Cardiac fibroblast (primary cell): Measurements from ENCODE around the gene FBH1.

ENCODE experiments used
- DNase-seq, 2 donors: peaks; one replicate each; pipeline versions ENCODE4 v3.0.0 to v3.0.0-alpha.2; 2010; ENCODE audit warnings: low read depth in 2 of 2
- H3K4me3 ChIP-seq, 2 donors: replicated peaks in 1 of 2; 1 replicate in 1 of 2; 2 replicates in 1 of 2; pipeline ENCODE4 v1.5.1; 2011; ENCODE audit warnings: low read depth in 2 of 2, low read length in 2 of 2, mild to moderate bottlenecking in 2 of 2, moderate library complexity in 1 of 2
- CTCF ChIP-seq: IDR thresholded peaks from one replicate; pipeline ENCODE4 v1.5.1; 2011; ENCODE audit warnings: low read depth, mild to moderate bottlenecking, low read length, inconsistent platforms

FBH1 gene

GRCh38 chr10:5985029-5985428 is 95.0 kb downstream of the FBH1 start:
- TF ChIP-seq CTCF: no peak
- no peak overlapping the region for H3K4me3 ChIP-seq
- no peak for DNase-seq
